ENCODE measurements around the gene AQP12B.
"Not testable (repeated sequence)": the region's sequence is repeated elsewhere in the genome, so short reads cannot be mapped to it uniquely, and the experiment has no call there.

DNA sequence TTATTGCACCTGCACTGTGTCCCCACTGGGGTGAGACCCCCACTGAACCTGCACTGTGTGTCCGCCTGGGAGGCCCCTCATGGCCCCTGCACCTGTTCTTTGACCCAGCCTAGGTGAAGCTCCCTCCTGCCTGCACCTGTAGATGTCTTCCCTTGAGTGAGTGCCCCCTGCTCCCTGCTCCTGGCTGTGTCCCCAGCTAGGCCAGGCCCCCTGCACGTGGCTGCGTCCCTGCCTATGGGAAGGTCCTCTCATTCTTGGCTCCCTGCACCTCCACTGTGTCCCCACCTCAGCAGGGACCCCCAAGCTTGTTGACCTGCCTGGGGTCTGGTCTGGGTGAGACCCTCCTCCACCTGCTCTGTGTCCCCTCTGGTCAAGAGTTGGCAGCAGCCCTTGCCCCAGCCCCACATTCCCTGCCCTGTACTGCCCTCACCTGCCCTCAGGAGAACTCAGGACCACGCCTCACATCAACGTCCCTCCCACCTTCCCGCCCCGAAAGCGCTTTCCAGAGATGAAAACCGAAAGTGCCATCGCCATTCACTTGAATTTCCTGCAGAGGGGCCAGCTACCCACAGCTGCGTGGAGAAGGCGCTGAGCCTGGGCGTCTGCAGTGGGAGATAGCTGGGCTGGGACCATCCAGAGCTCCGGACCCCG is 769 bp upstream of the AQP12B start:
- TF ChIP-seq POLR2A (IDR thresholded peaks at IDR 0.05) = not testable (repeated sequence)
- TF ChIP-seq, protein P1, sequence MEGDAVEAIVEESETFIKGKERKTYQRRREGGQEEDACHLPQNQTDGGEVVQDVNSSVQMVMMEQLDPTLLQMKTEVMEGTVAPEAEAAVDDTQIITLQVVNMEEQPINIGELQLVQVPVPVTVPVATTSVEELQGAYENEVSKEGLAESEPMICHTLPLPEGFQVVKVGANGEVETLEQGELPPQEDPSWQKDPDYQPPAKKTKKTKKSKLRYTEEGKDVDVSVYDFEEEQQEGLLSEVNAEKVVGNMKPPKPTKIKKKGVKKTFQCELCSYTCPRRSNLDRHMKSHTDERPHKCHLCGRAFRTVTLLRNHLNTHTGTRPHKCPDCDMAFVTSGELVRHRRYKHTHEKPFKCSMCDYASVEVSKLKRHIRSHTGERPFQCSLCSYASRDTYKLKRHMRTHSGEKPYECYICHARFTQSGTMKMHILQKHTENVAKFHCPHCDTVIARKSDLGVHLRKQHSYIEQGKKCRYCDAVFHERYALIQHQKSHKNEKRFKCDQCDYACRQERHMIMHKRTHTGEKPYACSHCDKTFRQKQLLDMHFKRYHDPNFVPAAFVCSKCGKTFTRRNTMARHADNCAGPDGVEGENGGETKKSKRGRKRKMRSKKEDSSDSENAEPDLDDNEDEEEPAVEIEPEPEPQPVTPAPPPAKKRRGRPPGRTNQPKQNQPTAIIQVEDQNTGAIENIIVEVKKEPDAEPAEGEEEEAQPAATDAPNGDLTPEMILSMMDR (IDR thresholded peaks at IDR 0.05) = not testable (repeated sequence)

Measured in uterus (tissue), 2 donors.